Smooth muscle cell (in vitro differentiated cells): ENCODE data around the gene MT1H. TPM values are rescaled to one million over a fixed set of nuclear protein-coding genes. Genes with fewer than 3 reads are reported as not detected.

Experiments
- DNase-seq: peaks from one replicate; lab custom pipeline; 2025; ENCODE audit not compliant: unreplicated experiment; lab: John Stamatoyannopoulos, UW
- H2AFZ ChIP-seq: fragments of 200-600 bp; sonication (generic); 2 replicates; pipeline ENCODE4 v1.6.0; 2016; ENCODE audit warnings: antibody characterized with exemption, low read depth, mild to moderate bottlenecking
- H3F3A ChIP-seq: fragments of 200-600 bp; sonication (generic); 2 replicates; pipeline ENCODE4 v1.6.0; 2017; ENCODE audit warnings: antibody characterized with exemption, low read depth
- H3K27ac ChIP-seq: fragments of 200-600 bp; sonication (generic); 2 replicates; pipeline ENCODE4 v1.5.1; 2016; ENCODE audit warnings: low read depth, mild to moderate bottlenecking
- H3K27me3 ChIP-seq: fragments of 200-600 bp; sonication (generic); 2 replicates; pipeline ENCODE4 v1.6.1; 2016; ENCODE audit warnings: low read depth, mild to moderate bottlenecking
- H3K36me3 ChIP-seq: fragments of 200-600 bp; sonication (generic); 2 replicates; pipeline ENCODE4 v1.5.1; 2016; ENCODE audit warnings: low read depth
- H3K4me1 ChIP-seq: fragments of 200-600 bp; sonication (generic); 2 replicates; pipeline ENCODE4 v1.5.1; 2016; ENCODE audit warnings: low read depth
- H3K4me2 ChIP-seq: fragments of 200-600 bp; sonication (generic); 2 replicates; pipeline ENCODE4 v1.6.0; 2016; ENCODE audit warnings: mild to moderate bottlenecking
- H3K4me3 ChIP-seq: fragments of 200-600 bp; sonication (generic); 2 replicates; pipeline ENCODE4 v1.5.1; 2016; ENCODE audit warnings: mild to moderate bottlenecking
- H3K79me2 ChIP-seq: fragments of 200-600 bp; sonication (generic); 2 replicates; pipeline ENCODE4 v1.6.0; 2016; ENCODE audit warnings: low read depth, mild to moderate bottlenecking
- H3K9ac ChIP-seq: fragments of 200-600 bp; sonication (generic); 2 replicates; pipeline ENCODE4 v1.6.0; 2016; ENCODE audit warnings: low read depth
- H3K9me3 ChIP-seq: fragments of 200-600 bp; sonication (generic); replicated peaks from 2 replicates; pipeline ENCODE4 v1.5.1; 2016; ENCODE audit warnings: low read depth
- H4K20me1 ChIP-seq: fragments of 200-600 bp; sonication (generic); 2 replicates; pipeline ENCODE4 v1.6.0; 2016; ENCODE audit warnings: low read depth
- CTCF ChIP-seq: fragments of 200-600 bp; sonication (generic); IDR thresholded peaks from 2 replicates; pipeline ENCODE4 v1.5.1; 2017; ENCODE audit warnings: borderline replicate concordance, mild to moderate bottlenecking, antibody characterized with exemption; ENCODE audit not compliant: insufficient read depth, poor library complexity, severe bottlenecking
- WGBS: methylation state at CpG from one replicate; pipeline ENCODE4 v1.1.7; 2016; ENCODE audit warnings: low lambda C conversion rate; 5-methylcytosine and 5-hydroxymethylcytosine counted together
- polyA plus RNA-seq: library from polyadenylated mRNA; unstranded; fragments of >200 nt; fragmentation: Nextera tagmentation; extraction: Ambion mirVana; gene quantifications from 2 replicates; pipeline ENCODE4 v1.2.1, GENCODE V29; 2016
- total RNA-seq: library from RNA; depleted of rRNA; stranded (reverse); fragments of >200 nt; gene quantifications from 2 replicates; pipeline ENCODE4 v1.2.3, GENCODE V29; 2014

Gene MT1H
- total and polyA plus RNA-seq, 2 experiments from 2014 or later: not detected

- WGBS: 94% methylated on average over 5 of the region's 5 CpGs
- H3K9ac ChIP-seq: no peak overlapping the region
These were observed 28.0 kb downstream of the MT1H start for GRCh38 chr16:56697456-56698155.

GRCh38 chr16:56700195-56700594 lies 30.6 kb downstream of the MT1H start:
- H3K4me2 ChIP-seq: no peak overlapping the region
- no peaks in the 10 kb centered on the region for H3F3A ChIP-seq
- DNase-seq: no peak
- peaks cover 5% of the 10 kb centered on the region for H3K9me3 ChIP-seq
- H3K9ac ChIP-seq: no peak overlapping the region
- H3K36me3 ChIP-seq: no peaks in the 10 kb centered on the region
- H3K27ac ChIP-seq: no peak overlapping the region
- H2AFZ ChIP-seq: no peak overlapping the region
- no peaks in the 10 kb centered on the region for H4K20me1 ChIP-seq
- WGBS: 48% methylated on average over 1 of the region's 1 CpG
- H3K4me1 ChIP-seq: no peaks in the 10 kb centered on the region
- H3K27me3 ChIP-seq: no peaks in the 10 kb centered on the region
- no peaks in the 10 kb centered on the region for H3K79me2 ChIP-seq
- H3K4me3 ChIP-seq: no peak overlapping the region
- no peak for TF ChIP-seq CTCF

More at GRCh38 chr16:56697456-56698155, 28.0 kb downstream of the MT1H start:
- no peaks in the 10 kb centered on the region for H4K20me1 ChIP-seq
- no peaks in the 10 kb centered on the region for H3F3A ChIP-seq
- DNase-seq: no peak
- no peaks in the 10 kb centered on the region for H3K27me3 ChIP-seq
- no peak for TF ChIP-seq CTCF
- peaks cover 5% of the 10 kb centered on the region for H3K9me3 ChIP-seq
- no peak overlapping the region for H3K27ac ChIP-seq
- H3K4me2 ChIP-seq: no peak overlapping the region
- H2AFZ ChIP-seq: no peak overlapping the region
- H3K36me3 ChIP-seq: no peaks in the 10 kb centered on the region
- no peaks in the 10 kb centered on the region for H3K4me1 ChIP-seq
- no peaks in the 10 kb centered on the region for H3K79me2 ChIP-seq
- H3K4me3 ChIP-seq: no peak overlapping the region

- no peak overlapping the region for H2AFZ ChIP-seq
- H4K20me1 ChIP-seq: no peaks in the 10 kb centered on the region
- no peaks in the 10 kb centered on the region for H3K36me3 ChIP-seq
- peaks cover 5% of the 10 kb centered on the region for H3K9me3 ChIP-seq
- H3K4me3 ChIP-seq: no peak overlapping the region
- no peak overlapping the region for H3K27ac ChIP-seq
- H3K27me3 ChIP-seq: no peaks in the 10 kb centered on the region
- H3K79me2 ChIP-seq: no peaks in the 10 kb centered on the region
- no peaks in the 10 kb centered on the region for H3F3A ChIP-seq
- TF ChIP-seq CTCF: no peak
- 100% methylated on average over 1 of the region's 1 CpG for WGBS
- H3K9ac ChIP-seq: no peak overlapping the region
- H3K4me1 ChIP-seq: no peaks in the 10 kb centered on the region
- H3K4me2 ChIP-seq: no peak overlapping the region
- no peak for DNase-seq
These were observed 31.0 kb downstream of the MT1H start for GRCh38 chr16:56700631-56701030.

GRCh38 chr16:56701534-56701933 lies 31.9 kb downstream of the MT1H start:
- no peaks in the 10 kb centered on the region for H3K36me3 ChIP-seq
- WGBS: 85% methylated on average over 7 of the region's 7 CpGs
- TF ChIP-seq CTCF: no peak
- no peak overlapping the region for H3K4me3 ChIP-seq
- H3F3A ChIP-seq: no peaks in the 10 kb centered on the region
- no peaks in the 10 kb centered on the region for H3K4me1 ChIP-seq
- no peaks in the 10 kb centered on the region for H3K27me3 ChIP-seq
- no peaks in the 10 kb centered on the region for H3K79me2 ChIP-seq
- H3K27ac ChIP-seq: no peak overlapping the region
- no peak overlapping the region for H3K4me2 ChIP-seq
- peak overlapping the region; percentile 5 for H2AFZ ChIP-seq
- H3K9me3 ChIP-seq: peaks cover 5% of the 10 kb centered on the region
- H3K9ac ChIP-seq: no peak overlapping the region
- H4K20me1 ChIP-seq: no peaks in the 10 kb centered on the region
- no peak for DNase-seq
